CD4-positive, alpha-beta T cell (primary cell): ENCODE results near the gene STOM. TPM values are rescaled to one million over a fixed set of nuclear protein-coding genes. Genes with fewer than 3 reads are reported as not detected.

Source experiments
- ATAC-seq: fragments of 200-7000 bp; cut with Tn5 transposase; one replicate; pipeline ENCODE4 v1.10.0; 2022; ENCODE audit warnings: mild to moderate bottlenecking; ENCODE audit not compliant: poor library complexity
- CTCF ChIA-PET: fragments of 350-600 bp; sonication (Branson Sonifier 250); formaldehyde crosslinking; loops from one replicate; lab custom pipeline; 2021; ENCODE audit warnings: antibody characterized with exemption, inconsistent platforms; lab: Charles Lee
- POLR2A ChIA-PET: fragments of 350-600 bp; sonication (Branson Sonifier 250); formaldehyde crosslinking; loops from one replicate; lab custom pipeline; 2021; ENCODE audit warnings: antibody characterized with exemption, inconsistent platforms; lab: Charles Lee
- DNase-seq, 14 experiments: peaks; one replicate each; pipeline ENCODE4 v3.0.0-alpha.2; 2013 to 2020; ENCODE audit warnings: mixed read lengths in 2 of 14
- H3K27ac ChIP-seq, 2 donors: one replicate each; pipeline versions ENCODE4 v1.5.1 to v1.7.0; 2013; ENCODE audit warnings: low read length in 2 of 2, low read depth in 1 of 2, mild to moderate bottlenecking in 1 of 2
- H3K27me3 ChIP-seq, 2 experiments: 1 replicate in 1 of 2; 2 replicates in 1 of 2; pipeline versions ENCODE4 v1.6.1 to v1.7.0; 2013; ENCODE audit warnings: low read length in 2 of 2, control low read depth in 1 of 2, mild to moderate bottlenecking in 1 of 2, moderate library complexity in 1 of 2; ENCODE audit not compliant: insufficient read depth in 2 of 2, control insufficient read depth in 1 of 2
- H3K36me3 ChIP-seq: one replicate; pipeline ENCODE4 v1.6.1; 2013; ENCODE audit warnings: low read length, control low read depth; ENCODE audit not compliant: insufficient read depth
- H3K4me1 ChIP-seq: one replicate; pipeline ENCODE4 v1.6.1; 2013; ENCODE audit warnings: low read length, control low read depth; ENCODE audit not compliant: insufficient read depth
- H3K4me3 ChIP-seq: one replicate; pipeline ENCODE4 v1.5.1; 2013; ENCODE audit warnings: mild to moderate bottlenecking, low read length, moderate library complexity
- H3K9me3 ChIP-seq, 2 experiments: 1 replicate in 1 of 2; 2 replicates in 1 of 2; pipeline versions ENCODE4 v1.6.1 to v1.7.0; 2013; ENCODE audit warnings: low read length in 2 of 2, mild to moderate bottlenecking in 2 of 2, control low read depth in 1 of 2, moderate library complexity in 1 of 2; ENCODE audit not compliant: control insufficient read depth in 1 of 2, insufficient read depth in 1 of 2
- H3K27ac Mint-ChIP-seq: one replicate; pipeline ENCODE4 v1.8.0; 2020; ENCODE audit warnings: mixed read lengths
- H3K27me3 Mint-ChIP-seq: one replicate; pipeline ENCODE4 v1.8.0; 2021; ENCODE audit warnings: mixed read lengths
- H3K36me3 Mint-ChIP-seq: one replicate; pipeline ENCODE4 v1.8.0; 2021; ENCODE audit warnings: low read depth, mixed read lengths
- H3K4me1 Mint-ChIP-seq: one replicate; pipeline ENCODE4 v1.8.0; 2021; ENCODE audit warnings: low read depth, mixed read lengths
- H3K4me3 Mint-ChIP-seq: one replicate; pipeline ENCODE4 v1.8.0; 2020; ENCODE audit warnings: mild to moderate bottlenecking, mixed read lengths
- H3K9me3 Mint-ChIP-seq: one replicate; pipeline ENCODE4 v1.8.0; 2020; ENCODE audit warnings: mixed read lengths
- CTCF ChIP-seq: fragments of 200-600 bp; IDR thresholded peaks from one replicate; pipeline ENCODE4 v1.8.0; 2022; ENCODE audit warnings: antibody characterized with exemption, mild to moderate bottlenecking
- intact Hi-C, 2 experiments: fragments of 100-400 bp; cut with DNase I in 1 of 2; cut with micrococcal nuclease in 1 of 2; formaldehyde crosslinking; loops; one replicate each; pipeline versions ENCODE4 v1.15.1 to v1.9.0; 2023 to 2025; cut with DNase I, micrococcal nuclease
- total RNA-seq, 174 experiments: library from RNA in 2 of 174; stranded (reverse) in 2 of 174; gene quantifications; one replicate each; pipeline ENCODE4 v1.2.3 and lab custom pipeline; 2021 to 2026

The STOM gene
- total RNA-seq, 2 experiments from 2014 or later, result 26.1 to 27.9 TPM

GRCh38 chr9:121307976-121308375 lies 62.1 kb downstream of the STOM start:
- Mint-ChIP-seq H3K4me1 (no peaks in the 10 kb centered on the region), H3K27me3 (no peaks in the 10 kb centered on the region), H3K9me3 (no peaks in the 10 kb centered on the region), H3K4me3 (no peak overlapping the region), H3K36me3 (no peaks in the 10 kb centered on the region), H3K27ac (no peak overlapping the region)
- H3K9me3 ChIP-seq, result no peaks in the 10 kb centered on the region
- H3K27ac ChIP-seq, result no peak overlapping the region
- H3K27me3 ChIP-seq, result no peaks in the 10 kb centered on the region
- H3K4me3 ChIP-seq, result no peak overlapping the region
- no peak for ATAC-seq
- H3K36me3 ChIP-seq, result no peaks in the 10 kb centered on the region
- ChIA-PET POLR2A (no interaction called here), CTCF (no interaction called here)
- intact Hi-C loops, result no loop called here
- no peaks in the 10 kb centered on the region for H3K4me1 ChIP-seq
- DNase-seq, result no peak
- TF ChIP-seq CTCF, result no peak

GRCh38 chr9:121305269-121305994 lies 64.6 kb downstream of the STOM start:
- H3K4me1 ChIP-seq, result peaks cover 2% of the 10 kb centered on the region
- Mint-ChIP-seq H3K27ac (no peak overlapping the region), H3K27me3 (peaks cover 3% of the 10 kb centered on the region), H3K4me1 (peaks cover 2% of the 10 kb centered on the region), H3K9me3 (no peaks in the 10 kb centered on the region), H3K36me3 (no peaks in the 10 kb centered on the region), H3K4me3 (no peak overlapping the region)
- H3K9me3 ChIP-seq, result no peaks in the 10 kb centered on the region
- peaks cover 0 to 7% of the 10 kb centered on the region in 2 experiments for H3K27me3 ChIP-seq
- no peak overlapping the region for H3K4me3 ChIP-seq
- no peaks in the 10 kb centered on the region for H3K36me3 ChIP-seq
- CTCF ChIA-PET, result interaction anchor here (1.0 kb wide), 1 partner anchor 14 kb away, joined by 4 read pairs; no protein-coding TSS in a partner anchor
- TF ChIP-seq CTCF, result no peak
- ATAC-seq (no peak), DNase-seq (no peak)
- POLR2A ChIA-PET, result no interaction called here
- intact Hi-C loops, result no loop called here
- H3K27ac ChIP-seq, result no peak overlapping the region

GRCh38 chr9:121304707-121305106 lies 65.3 kb downstream of the STOM start:
- Histone ChIP-seq H3K27ac (no peak overlapping the region), H3K4me1 (peaks cover 4% of the 10 kb centered on the region), H3K36me3 (no peaks in the 10 kb centered on the region), H3K27me3 (peaks cover 0 to 13% of the 10 kb centered on the region in 2 experiments), H3K9me3 (no peaks in the 10 kb centered on the region), H3K4me3 (no peak overlapping the region)
- Mint-ChIP-seq H3K27ac (no peak overlapping the region), H3K36me3 (no peaks in the 10 kb centered on the region), H3K4me1 (peaks cover 8% of the 10 kb centered on the region), H3K27me3 (peaks cover 10% of the 10 kb centered on the region), H3K4me3 (no peak overlapping the region), H3K9me3 (no peaks in the 10 kb centered on the region)
- no peak for ATAC-seq
- intact Hi-C loops, result no loop called here
- no peak for DNase-seq
- CTCF ChIA-PET, result no interaction called here
- no peak for TF ChIP-seq CTCF
- POLR2A ChIA-PET, result no interaction called here
